Mucosa of rectum (tissue), 2 donors: ENCODE data around the gene EPS8.

Experiments
- H3K27ac ChIP-seq, 2 donors: one replicate each; pipeline ENCODE4 v1.7.0; 2013; ENCODE audit warnings: inconsistent platforms in 2 of 2, low read depth in 2 of 2, low read length in 2 of 2
- H3K27me3 ChIP-seq, 2 donors: one replicate each; pipeline ENCODE4 v1.7.0; 2013; ENCODE audit warnings: low read length in 2 of 2; ENCODE audit not compliant: control insufficient read depth in 2 of 2, insufficient read depth in 2 of 2
- H3K36me3 ChIP-seq, 2 donors: one replicate each; pipeline ENCODE4 v1.7.0; 2013; ENCODE audit warnings: low read length in 2 of 2; ENCODE audit not compliant: control insufficient read depth in 2 of 2, insufficient read depth in 2 of 2
- H3K4me1 ChIP-seq, 2 donors: one replicate each; pipeline ENCODE4 v1.7.0; 2013; ENCODE audit warnings: low read length in 2 of 2, mild to moderate bottlenecking in 1 of 2; ENCODE audit not compliant: control insufficient read depth in 2 of 2, insufficient read depth in 2 of 2
- H3K4me3 ChIP-seq, 2 donors: one replicate each; pipeline ENCODE4 v1.7.0; 2013; ENCODE audit warnings: low read length in 2 of 2
- H3K9ac ChIP-seq, 2 donors: one replicate each; pipeline ENCODE4 v1.7.0; 2013; ENCODE audit warnings: low read length in 2 of 2, low read depth in 1 of 2, mild to moderate bottlenecking in 1 of 2
- H3K9me3 ChIP-seq, 2 donors: one replicate each; pipeline ENCODE4 v1.7.0; 2013; ENCODE audit warnings: low read length in 2 of 2; ENCODE audit not compliant: control insufficient read depth in 2 of 2
- donor health status: healthy.
- donor health status: Normal muscosa, but diverticular disease.

EPS8 gene

GRCh38 chr12:15800278-15800677, 11.1 kb upstream of the EPS8 start:
- no peaks in the 10 kb centered on the region for H3K9me3 ChIP-seq
- H3K27ac ChIP-seq, result no peak overlapping the region
- no peak overlapping the region for H3K9ac ChIP-seq
- no peaks in the 10 kb centered on the region for H3K36me3 ChIP-seq
- no peak overlapping the region for H3K4me3 ChIP-seq
- H3K27me3 ChIP-seq, result no peaks in the 10 kb centered on the region
- H3K4me1 ChIP-seq, result no peaks in the 10 kb centered on the region

- Histone ChIP-seq H3K36me3 (no peaks in the 10 kb centered on the region), H3K9me3 (no peaks in the 10 kb centered on the region), H3K4me1 (no peaks in the 10 kb centered on the region), H3K9ac (no peak overlapping the region), H3K27me3 (no peaks in the 10 kb centered on the region), H3K27ac (no peak overlapping the region), H3K4me3 (no peak overlapping the region)
These were observed 8.6 kb upstream of the EPS8 start for GRCh38 chr12:15797818-15798217.

- Histone ChIP-seq H3K36me3 (no peaks in the 10 kb centered on the region), H3K9me3 (no peaks in the 10 kb centered on the region), H3K4me3 (no peak overlapping the region), H3K27me3 (no peaks in the 10 kb centered on the region), H3K27ac (no peak overlapping the region), H3K4me1 (no peaks in the 10 kb centered on the region), H3K9ac (no peak overlapping the region)
These were observed 7.4 kb upstream of the EPS8 start for GRCh38 chr12:15796493-15797141.

- H3K27me3 ChIP-seq, result no peaks in the 10 kb centered on the region
- H3K9me3 ChIP-seq, result no peaks in the 10 kb centered on the region
- no peak overlapping the region for H3K9ac ChIP-seq
- no peak overlapping the region for H3K27ac ChIP-seq
- H3K4me1 ChIP-seq, result peaks cover 0 to 4% of the 10 kb centered on the region in 2 donors
- H3K4me3 ChIP-seq, result no peak overlapping the region
- H3K36me3 ChIP-seq, result no peaks in the 10 kb centered on the region
These were observed 5.6 kb upstream of the EPS8 start for GRCh38 chr12:15794836-15795235.

GRCh38 chr12:15794196-15794595, 5.0 kb upstream of the EPS8 start:
- no peak overlapping the region for H3K9ac ChIP-seq
- no peak overlapping the region for H3K27ac ChIP-seq
- H3K36me3 ChIP-seq, result no peaks in the 10 kb centered on the region
- H3K4me1 ChIP-seq, result peaks cover 0 to 4% of the 10 kb centered on the region in 2 donors
- no peaks in the 10 kb centered on the region for H3K27me3 ChIP-seq
- no peaks in the 10 kb centered on the region for H3K9me3 ChIP-seq
- H3K4me3 ChIP-seq, result no peak overlapping the region

GRCh38 chr12:15788233-15789219, 662 bp downstream of the EPS8 start:
- Histone ChIP-seq H3K4me3 (peak overlapping the region; percentile 69 to 96), H3K27ac (peak overlapping the region; percentile 89 to 92), H3K9ac (peak overlapping the region; percentile 81 to 96), H3K27me3 (no peaks in the 10 kb centered on the region), H3K36me3 (peaks cover 0 to 2% of the 10 kb centered on the region in 2 donors), H3K9me3 (no peaks in the 10 kb centered on the region), H3K4me1 (peaks cover 0 to 11% of the 10 kb centered on the region in 2 donors)

GRCh38 chr12:15787778-15788177, 1.4 kb downstream of the EPS8 start:
- Histone ChIP-seq H3K4me1 (peaks cover 0 to 14% of the 10 kb centered on the region in 2 donors), H3K9me3 (no peaks in the 10 kb centered on the region), H3K4me3 (peak overlapping the region; percentile 69 to 96), H3K9ac (peak overlapping the region; percentile 81 to 96), H3K36me3 (peaks cover 0 to 2% of the 10 kb centered on the region in 2 donors), H3K27me3 (no peaks in the 10 kb centered on the region), H3K27ac (peak overlapping the region; percentile 89 to 92)

- H3K9me3 ChIP-seq, result no peaks in the 10 kb centered on the region
- H3K27me3 ChIP-seq, result no peaks in the 10 kb centered on the region
- H3K4me1 ChIP-seq, result peaks cover 0 to 16% of the 10 kb centered on the region in 2 donors
- H3K4me3 ChIP-seq, result peak overlapping the region; percentile 14 to 96
- peak overlapping the region in 1 of 2 donors; percentile 56 for H3K27ac ChIP-seq
- H3K36me3 ChIP-seq, result peaks cover 0 to 2% of the 10 kb centered on the region in 2 donors
- peak overlapping the region in 1 of 2 donors; percentile 30 for H3K9ac ChIP-seq
These were observed 2.4 kb downstream of the EPS8 start for GRCh38 chr12:15786772-15787171.

GRCh38 chr12:15783288-15783687, 5.9 kb downstream of the EPS8 start:
- Histone ChIP-seq H3K4me1 (peaks cover 12 to 33% of the 10 kb centered on the region in 2 donors), H3K27ac (no peak overlapping the region), H3K36me3 (peaks cover 0 to 2% of the 10 kb centered on the region in 2 donors), H3K4me3 (no peak overlapping the region), H3K9ac (no peak overlapping the region), H3K27me3 (no peaks in the 10 kb centered on the region), H3K9me3 (no peaks in the 10 kb centered on the region)

- H3K4me3 ChIP-seq, result no peak overlapping the region
- no peaks in the 10 kb centered on the region for H3K27me3 ChIP-seq
- H3K4me1 ChIP-seq, result peaks cover 12 to 33% of the 10 kb centered on the region in 2 donors
- H3K9ac ChIP-seq, result no peak overlapping the region
- H3K36me3 ChIP-seq, result peaks cover 0 to 2% of the 10 kb centered on the region in 2 donors
- no peaks in the 10 kb centered on the region for H3K9me3 ChIP-seq
- no peak overlapping the region for H3K27ac ChIP-seq
These were observed 6.5 kb downstream of the EPS8 start for GRCh38 chr12:15782667-15783066.
